Neutrophil (primary cell): ENCODE data around the gene KRT84.

Experiments used
- H3K27ac ChIP-seq: fragments of 200-600 bp; sonication (generic); 2 replicates; pipeline ENCODE4 v1.5.1; 2016; ENCODE audit warnings: mild to moderate bottlenecking, moderate library complexity
- H3K27me3 ChIP-seq: fragments of 200-600 bp; sonication (generic); 2 replicates; pipeline ENCODE4 v1.6.0; 2016; ENCODE audit warnings: mild to moderate bottlenecking
- H3K36me3 ChIP-seq: fragments of 200-600 bp; sonication (generic); 2 replicates; pipeline ENCODE4 v1.5.1; 2017
- H3K4me1 ChIP-seq, 2 experiments: fragments of 200-600 bp in 1 of 2; sonication (generic) in 1 of 2; 1 replicate in 1 of 2; 2 replicates in 1 of 2; pipeline versions ENCODE4 v1.5.1 to v1.6.1; 2013 to 2016; ENCODE audit warnings: low read depth in 1 of 2, low read length in 1 of 2, mild to moderate bottlenecking in 1 of 2, moderate library complexity in 1 of 2; ENCODE audit not compliant: control insufficient read depth in 1 of 2, insufficient read depth in 1 of 2
- H3K4me3 ChIP-seq, 2 experiments: fragments of 200-600 bp in 1 of 2; sonication (generic) in 1 of 2; 1 replicate in 1 of 2; 2 replicates in 1 of 2; pipeline ENCODE4 v1.5.1; 2013 to 2016; ENCODE audit warnings: low read depth in 1 of 2, low read length in 1 of 2, mild to moderate bottlenecking in 1 of 2, moderate library complexity in 1 of 2
- H3K9me3 ChIP-seq: fragments of 200-600 bp; sonication (generic); 2 replicates; pipeline ENCODE4 v1.5.1; 2016
- TF ChIP-seq, protein P1 (sequence below): fragments of 200-600 bp; sonication (generic); IDR thresholded peaks from 2 replicates; pipeline ENCODE4 v1.5.1; 2016; ENCODE audit warnings: antibody characterized with exemption

The KRT84 gene

DNA sequence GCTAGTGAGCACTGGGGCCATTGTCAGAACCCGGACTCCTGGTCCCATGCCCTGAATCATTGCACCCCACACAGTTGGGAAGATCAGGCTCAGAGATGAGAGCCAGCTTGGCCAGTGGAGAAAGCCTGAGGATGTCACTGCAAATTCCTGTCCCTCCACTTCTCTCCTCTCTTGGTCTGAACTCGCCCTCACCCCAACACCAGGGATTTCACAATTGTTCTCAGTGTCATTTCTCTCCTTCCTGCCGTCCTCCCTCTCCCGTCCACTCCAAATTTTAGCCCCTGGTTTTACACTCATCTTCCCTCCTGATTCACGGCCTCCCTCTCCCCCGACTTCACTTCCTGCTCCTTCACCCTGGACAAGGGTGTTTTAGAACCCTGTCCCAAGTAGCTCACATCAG, 37.6 kb upstream of the KRT84 start:
- no peaks in the 10 kb centered on the region for H3K4me1 ChIP-seq
- H3K27me3 ChIP-seq, result peaks cover 28% of the 10 kb centered on the region
- TF ChIP-seq, protein P1, sequence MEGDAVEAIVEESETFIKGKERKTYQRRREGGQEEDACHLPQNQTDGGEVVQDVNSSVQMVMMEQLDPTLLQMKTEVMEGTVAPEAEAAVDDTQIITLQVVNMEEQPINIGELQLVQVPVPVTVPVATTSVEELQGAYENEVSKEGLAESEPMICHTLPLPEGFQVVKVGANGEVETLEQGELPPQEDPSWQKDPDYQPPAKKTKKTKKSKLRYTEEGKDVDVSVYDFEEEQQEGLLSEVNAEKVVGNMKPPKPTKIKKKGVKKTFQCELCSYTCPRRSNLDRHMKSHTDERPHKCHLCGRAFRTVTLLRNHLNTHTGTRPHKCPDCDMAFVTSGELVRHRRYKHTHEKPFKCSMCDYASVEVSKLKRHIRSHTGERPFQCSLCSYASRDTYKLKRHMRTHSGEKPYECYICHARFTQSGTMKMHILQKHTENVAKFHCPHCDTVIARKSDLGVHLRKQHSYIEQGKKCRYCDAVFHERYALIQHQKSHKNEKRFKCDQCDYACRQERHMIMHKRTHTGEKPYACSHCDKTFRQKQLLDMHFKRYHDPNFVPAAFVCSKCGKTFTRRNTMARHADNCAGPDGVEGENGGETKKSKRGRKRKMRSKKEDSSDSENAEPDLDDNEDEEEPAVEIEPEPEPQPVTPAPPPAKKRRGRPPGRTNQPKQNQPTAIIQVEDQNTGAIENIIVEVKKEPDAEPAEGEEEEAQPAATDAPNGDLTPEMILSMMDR, result no peak
- H3K9me3 ChIP-seq, result no peaks in the 10 kb centered on the region
- no peaks in the 10 kb centered on the region for H3K36me3 ChIP-seq
- H3K27ac ChIP-seq, result no peak overlapping the region
- H3K4me3 ChIP-seq, result no peak overlapping the region

DNA sequence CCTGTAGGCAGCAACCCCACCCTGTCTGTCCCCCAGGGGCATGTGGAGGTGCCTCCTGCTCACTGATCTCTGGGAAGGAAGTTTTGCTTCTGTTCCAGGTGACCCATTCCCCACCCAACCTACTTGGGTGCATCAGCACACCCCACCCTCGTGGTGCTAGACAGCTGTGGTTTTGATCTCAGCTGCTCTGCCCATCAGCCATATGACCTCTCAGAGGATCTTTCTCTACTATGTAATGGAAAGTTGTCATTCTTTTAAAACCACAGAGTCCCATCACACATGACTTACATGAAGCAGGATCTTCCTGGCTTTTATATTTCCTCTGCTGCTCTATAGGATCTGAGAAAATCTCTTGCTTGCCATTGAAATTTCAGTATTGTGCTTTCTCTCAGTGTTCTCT, 34.2 kb upstream of the KRT84 start:
- Histone ChIP-seq H3K4me3 (no peak overlapping the region), H3K27me3 (peaks cover 21% of the 10 kb centered on the region), H3K9me3 (no peaks in the 10 kb centered on the region), H3K27ac (no peak overlapping the region), H3K36me3 (no peaks in the 10 kb centered on the region), H3K4me1 (no peaks in the 10 kb centered on the region)
- TF ChIP-seq, protein P1, result no peak

DNA sequence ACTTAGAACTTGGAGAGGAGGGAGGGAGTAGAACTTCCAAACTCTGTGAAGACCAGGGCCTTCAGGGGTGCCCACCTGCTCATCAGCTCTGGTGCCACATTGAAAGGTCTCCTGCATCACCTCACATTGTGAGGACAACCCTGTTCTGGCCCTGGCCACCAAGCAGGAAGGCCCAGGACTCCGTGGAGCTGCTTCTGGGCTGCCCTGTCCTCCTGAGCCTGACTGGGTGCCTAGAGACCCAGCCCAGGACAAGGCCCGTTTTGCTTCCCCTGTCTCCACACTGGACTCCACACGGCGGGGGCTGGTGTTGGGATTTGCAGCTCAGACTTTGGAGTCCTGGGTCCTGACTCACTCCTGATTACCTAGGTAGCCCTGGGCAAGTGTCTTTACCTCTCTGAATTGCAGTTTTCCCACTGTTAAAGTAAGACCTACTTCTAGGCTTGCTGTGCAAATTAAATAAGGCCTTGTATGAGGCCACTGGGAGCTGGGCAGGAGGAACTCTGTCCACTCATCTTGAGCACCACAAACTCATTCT, 33.2 kb upstream of the KRT84 start:
- no peak overlapping the region for H3K4me3 ChIP-seq
- no peak overlapping the region for H3K27ac ChIP-seq
- H3K4me1 ChIP-seq, result no peaks in the 10 kb centered on the region
- no peaks in the 10 kb centered on the region for H3K9me3 ChIP-seq
- peaks cover 24% of the 10 kb centered on the region for H3K27me3 ChIP-seq
- no peaks in the 10 kb centered on the region for H3K36me3 ChIP-seq
- TF ChIP-seq, protein P1, result no peak

DNA sequence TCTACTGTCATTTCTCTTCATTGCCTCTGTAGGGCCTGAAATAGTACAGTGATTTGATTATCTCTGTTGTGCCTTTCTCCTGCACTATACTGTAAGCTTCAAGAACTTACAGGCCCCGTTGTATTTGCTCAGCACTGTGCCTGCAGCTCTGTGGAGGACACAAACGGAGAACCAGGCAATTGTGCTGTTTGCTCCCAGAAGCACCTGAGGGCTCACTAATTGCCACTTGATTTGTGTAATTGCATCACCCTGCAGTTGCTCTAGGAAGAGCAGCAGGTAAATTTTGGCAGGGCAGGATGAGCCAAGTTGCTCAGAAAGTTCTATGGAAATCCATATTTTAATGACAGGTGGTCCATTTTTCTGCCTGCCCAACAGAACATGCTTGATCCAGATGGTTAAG, 32.3 kb upstream of the KRT84 start:
- TF ChIP-seq, protein P1, result no peak
- H3K4me3 ChIP-seq, result no peak overlapping the region
- no peaks in the 10 kb centered on the region for H3K36me3 ChIP-seq
- H3K27ac ChIP-seq, result no peak overlapping the region
- no peaks in the 10 kb centered on the region for H3K9me3 ChIP-seq
- peaks cover 24% of the 10 kb centered on the region for H3K27me3 ChIP-seq
- no peaks in the 10 kb centered on the region for H3K4me1 ChIP-seq

DNA sequence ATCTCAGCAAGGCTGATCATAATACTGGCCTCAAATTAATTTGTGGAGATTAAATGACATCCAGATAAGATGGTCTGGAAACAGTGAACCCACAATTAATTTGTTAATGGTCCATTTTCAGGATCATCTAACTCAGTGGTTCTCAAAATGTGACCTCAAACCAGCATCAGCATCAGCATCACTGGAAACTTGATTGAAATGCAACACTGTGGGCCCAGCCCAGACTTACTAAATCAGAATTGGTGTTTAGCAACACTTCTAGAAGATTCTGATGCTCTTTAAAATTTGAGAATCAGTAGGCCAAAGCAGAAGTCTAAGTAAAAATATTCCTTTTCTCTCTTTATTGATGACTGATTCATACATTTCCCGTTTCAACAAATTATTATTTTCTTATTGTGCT, 31.3 kb upstream of the KRT84 start:
- no peaks in the 10 kb centered on the region for H3K36me3 ChIP-seq
- H3K4me3 ChIP-seq, result no peak overlapping the region
- TF ChIP-seq, protein P1, result no peak
- H3K4me1 ChIP-seq, result no peaks in the 10 kb centered on the region
- no peaks in the 10 kb centered on the region for H3K9me3 ChIP-seq
- peaks cover 24% of the 10 kb centered on the region for H3K27me3 ChIP-seq
- no peak overlapping the region for H3K27ac ChIP-seq
